ENCODE data around the gene ANKRD31. TPM values are rescaled to one million over a fixed set of nuclear protein-coding genes. Genes with fewer than 3 reads are reported as not detected.
A peak's percentile ranks its signal among the peaks of the same experiment; 100 is the strongest.

Gene ANKRD31
- polyA plus RNA-seq, 6 donors from 2014 or later: 0.04 to 0.27 (median 0.08) TPM; not detected in 1

DNA sequence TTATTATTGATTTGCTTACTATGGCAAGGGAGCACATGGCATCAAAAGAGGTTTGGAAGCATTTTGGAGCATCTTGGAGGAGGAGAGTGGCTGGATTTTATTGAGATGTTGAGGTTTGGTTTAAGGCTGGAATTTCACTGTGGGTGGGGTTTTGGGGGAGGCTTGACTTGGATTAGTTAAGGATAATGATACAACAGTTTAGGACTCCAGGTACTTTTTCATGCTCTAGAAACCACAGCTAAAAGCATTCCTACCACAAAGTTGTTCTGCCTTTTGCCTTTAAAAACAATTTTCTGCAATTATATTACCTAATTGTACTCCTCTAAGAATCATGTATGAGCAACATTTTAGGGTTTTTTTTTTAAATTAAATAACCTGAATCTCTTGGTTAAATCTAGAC lies 189.3 kb downstream of the ANKRD31 start:
- DNase-seq: no peak
- ATAC-seq (ENCODE audit: low read depth in 2 of 2): no peak
- H3K36me3 Mint-ChIP-seq: peaks cover 0 to 8% of the 10 kb centered on the region in 2 donors
- peaks cover 46 to 53% (median 50%) of the 10 kb centered on the region in 3 donors for H3K27me3 Mint-ChIP-seq
- H3K9me3 Mint-ChIP-seq: peaks cover 0 to 3% (median 0%) of the 10 kb centered on the region in 7 donors
- H3K4me1 Mint-ChIP-seq: peaks cover 0 to 13% (median 6%) of the 10 kb centered on the region in 3 donors
- no peak overlapping the region for H3K4me3 Mint-ChIP-seq
- H3K27ac Mint-ChIP-seq: no peak overlapping the region

DNA sequence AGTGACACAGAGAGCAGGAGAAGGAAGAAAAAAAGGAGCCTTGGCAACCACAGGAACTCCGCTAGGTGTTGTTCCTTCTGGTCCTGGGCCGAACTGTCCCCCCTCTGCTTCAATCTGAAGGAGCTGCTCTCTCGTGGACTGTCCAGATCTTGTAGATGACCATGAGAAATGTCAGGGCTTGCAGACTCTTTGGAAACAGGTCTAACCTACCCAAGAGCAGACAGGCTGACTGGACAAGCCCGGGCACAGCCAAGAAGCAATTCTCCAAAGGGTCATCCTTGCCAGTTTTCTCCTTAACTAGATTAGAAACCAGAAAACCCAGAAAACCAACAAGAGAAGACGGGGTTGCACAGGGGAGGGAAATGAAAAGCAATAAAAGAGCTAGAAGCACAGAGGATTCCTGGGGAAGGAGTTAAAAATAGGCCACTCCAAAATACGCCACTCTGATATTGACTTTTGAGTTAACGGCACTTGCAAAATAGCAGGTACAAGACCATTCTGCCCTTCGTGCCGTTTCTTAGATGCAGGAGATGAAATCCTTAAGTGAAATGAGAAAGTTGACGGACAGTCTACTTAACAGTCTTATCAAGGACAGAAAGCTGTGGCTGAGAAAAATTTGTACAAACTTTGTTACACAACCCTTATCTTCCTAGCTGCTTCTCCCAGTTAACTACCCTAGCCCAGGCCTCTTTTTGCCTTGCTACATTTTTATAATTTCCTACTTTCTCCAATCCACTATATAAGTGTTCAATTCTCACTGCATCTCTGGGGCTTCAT lies 190.1 kb downstream of the ANKRD31 start:
- peaks cover 0 to 6% (median 0%) of the 10 kb centered on the region in 3 donors for H3K4me1 Mint-ChIP-seq
- peaks cover 0 to 4% of the 10 kb centered on the region in 2 donors for H3K36me3 Mint-ChIP-seq
- peak overlapping the region in 1 of 6 donors; percentile 16 for H3K27ac Mint-ChIP-seq
- peaks cover 42 to 48% (median 44%) of the 10 kb centered on the region in 3 donors for H3K27me3 Mint-ChIP-seq
- no peak for DNase-seq
- no peak overlapping the region for H3K4me3 Mint-ChIP-seq
- ATAC-seq (ENCODE audit: low read depth in 2 of 2): no peak
- peaks cover 0 to 3% (median 0%) of the 10 kb centered on the region in 7 donors for H3K9me3 Mint-ChIP-seq

DNA sequence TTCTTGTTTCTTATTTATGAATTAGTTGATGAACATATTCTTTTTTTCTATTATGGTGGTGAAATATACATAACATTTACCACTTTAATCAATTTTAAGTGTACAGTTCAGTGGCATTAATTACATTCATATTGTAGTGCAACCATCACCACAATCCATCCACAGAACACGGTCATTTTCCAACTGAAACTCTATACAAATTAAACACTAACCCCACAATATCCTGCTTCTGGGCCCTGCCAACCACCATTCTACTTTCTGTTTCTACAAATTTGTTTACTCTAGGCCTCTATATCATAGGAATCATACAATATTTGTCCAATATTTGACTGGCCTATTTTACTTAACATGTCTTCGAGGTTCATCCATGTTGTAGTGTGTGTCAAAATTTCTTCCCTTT lies 191.6 kb downstream of the ANKRD31 start:
- Mint-ChIP-seq H3K4me1 (no peaks in the 10 kb centered on the region), H3K4me3 (no peak overlapping the region), H3K27me3 (peaks cover 31 to 41% (median 38%) of the 10 kb centered on the region in 3 donors), H3K27ac (no peak overlapping the region), H3K9me3 (peaks cover 0 to 3% (median 0%) of the 10 kb centered on the region in 7 donors), H3K36me3 (no peaks in the 10 kb centered on the region)
- no peak for DNase-seq
- ATAC-seq (ENCODE audit: low read depth in 2 of 2): no peak

DNA sequence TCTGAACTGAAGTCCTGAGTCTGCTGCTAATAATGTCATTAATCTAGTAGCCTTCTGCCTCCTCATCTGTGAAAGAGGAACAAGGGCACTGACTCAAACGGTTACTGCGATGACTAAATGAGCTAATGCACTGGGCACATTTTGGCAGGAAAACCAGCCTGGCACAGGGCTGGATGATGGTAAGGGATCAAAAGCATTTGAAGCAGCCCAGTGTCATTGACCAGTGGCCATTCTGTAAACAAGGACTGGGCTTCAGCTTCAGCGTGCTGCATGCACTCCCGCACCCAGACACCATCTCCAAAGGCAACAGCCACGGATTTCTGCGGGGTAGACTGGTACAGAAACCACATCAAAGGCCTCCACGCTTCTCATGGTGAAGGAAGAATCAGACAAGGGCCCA lies 192.3 kb downstream of the ANKRD31 start:
- no peaks in the 10 kb centered on the region for H3K4me1 Mint-ChIP-seq
- no peak overlapping the region for H3K27ac Mint-ChIP-seq
- no peak for DNase-seq
- H3K36me3 Mint-ChIP-seq: no peaks in the 10 kb centered on the region
- H3K4me3 Mint-ChIP-seq: no peak overlapping the region
- H3K9me3 Mint-ChIP-seq: peaks cover 0 to 3% (median 0%) of the 10 kb centered on the region in 7 donors
- H3K27me3 Mint-ChIP-seq: peaks cover 29 to 38% (median 35%) of the 10 kb centered on the region in 3 donors
- ATAC-seq (ENCODE audit: low read depth in 2 of 2): no peak

DNA sequence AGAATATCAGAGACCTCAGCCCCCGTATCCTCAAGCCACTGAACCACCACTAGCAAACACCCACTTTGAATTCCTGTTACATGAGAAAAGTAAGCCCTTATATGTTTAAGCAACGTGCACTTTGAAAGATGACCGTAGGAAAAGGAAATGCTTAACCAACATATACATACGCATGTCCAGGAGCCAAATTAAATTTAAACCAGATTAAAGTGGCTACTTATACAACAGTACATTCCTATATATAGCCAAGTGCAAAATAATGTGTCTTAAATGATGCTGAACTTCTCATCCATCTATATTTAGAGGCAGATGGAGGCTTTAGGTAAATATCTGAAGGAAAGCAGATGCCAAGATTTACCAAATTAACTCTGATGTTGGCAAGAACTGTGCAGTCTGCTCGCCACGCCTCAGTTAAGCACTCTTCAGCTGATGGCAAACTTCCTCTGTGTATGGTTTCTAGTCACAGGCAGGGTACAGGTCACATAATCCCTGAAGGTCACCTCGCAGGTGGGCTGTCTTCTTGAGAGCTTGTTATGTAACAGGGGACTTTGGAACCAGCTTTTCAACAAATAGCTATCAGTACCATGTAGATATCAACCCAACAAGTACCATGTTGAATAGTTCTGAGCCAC lies 192.9 kb downstream of the ANKRD31 start:
- no peak overlapping the region for H3K4me3 Mint-ChIP-seq

DNA sequence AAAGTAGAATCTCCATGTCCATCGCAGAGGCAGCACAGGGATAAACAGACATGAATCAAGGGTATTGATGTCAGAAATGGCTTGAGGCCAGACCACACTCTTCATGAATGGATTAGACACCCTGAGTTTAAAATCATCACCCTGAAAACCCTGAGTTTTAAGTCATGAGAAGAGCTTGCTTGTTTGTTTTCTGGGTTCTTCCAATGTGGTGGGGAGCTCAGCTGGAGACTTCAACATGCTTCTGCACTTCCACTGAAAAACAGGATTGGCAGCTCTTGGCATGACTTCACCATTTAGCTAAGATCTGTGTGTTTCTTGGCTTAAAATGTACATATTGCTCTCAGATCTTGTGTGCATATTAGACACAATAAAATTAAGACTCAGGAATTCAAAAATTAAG lies 194.2 kb downstream of the ANKRD31 start:
- Mint-ChIP-seq H3K27me3 (peaks cover 27 to 46% (median 27%) of the 10 kb centered on the region in 3 donors), H3K4me1 (no peaks in the 10 kb centered on the region), H3K36me3 (no peaks in the 10 kb centered on the region), H3K27ac (no peak overlapping the region), H3K9me3 (peaks cover 0 to 3% (median 0%) of the 10 kb centered on the region in 7 donors), H3K4me3 (no peak overlapping the region)
- ATAC-seq (ENCODE audit: low read depth in 2 of 2) (no peak), DNase-seq (no peak)

More for the DNA sequence above, 192.9 kb downstream of the ANKRD31 start:
- Mint-ChIP-seq H3K9me3 (peaks cover 0 to 3% (median 0%) of the 10 kb centered on the region in 7 donors), H3K4me1 (no peaks in the 10 kb centered on the region), H3K27me3 (peaks cover 25 to 43% (median 31%) of the 10 kb centered on the region in 3 donors), H3K36me3 (no peaks in the 10 kb centered on the region), H3K27ac (no peak overlapping the region)
- no peak for ATAC-seq (ENCODE audit: low read depth in 2 of 2)
- no peak for DNase-seq

DNA sequence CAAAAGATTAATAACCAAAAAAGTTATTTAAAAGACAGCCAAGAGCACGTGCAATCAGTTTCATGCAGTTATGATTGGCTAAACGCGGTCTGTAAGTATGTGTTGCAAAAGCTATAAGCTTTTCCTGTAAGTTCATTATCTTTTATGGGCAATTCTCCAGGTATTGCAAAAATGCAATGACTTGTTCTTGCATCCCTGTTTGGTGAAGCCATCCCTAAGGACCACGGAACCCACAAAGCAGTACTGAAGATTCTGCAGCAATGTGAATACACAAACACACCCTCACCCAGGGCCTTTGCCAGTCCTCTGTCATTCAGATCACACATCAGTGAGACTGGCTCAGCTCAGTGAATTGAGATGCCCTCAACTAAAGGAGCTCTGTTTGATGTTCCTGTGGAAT lies 195.7 kb downstream of the ANKRD31 start:
- H3K27me3 Mint-ChIP-seq: peaks cover 23 to 41% (median 32%) of the 10 kb centered on the region in 3 donors
- peaks cover 0 to 3% (median 0%) of the 10 kb centered on the region in 7 donors for H3K9me3 Mint-ChIP-seq
- no peak overlapping the region for H3K27ac Mint-ChIP-seq
- no peaks in the 10 kb centered on the region for H3K36me3 Mint-ChIP-seq
- no peak for DNase-seq
- H3K4me3 Mint-ChIP-seq: no peak overlapping the region
- no peaks in the 10 kb centered on the region for H3K4me1 Mint-ChIP-seq
- ATAC-seq (ENCODE audit: low read depth in 2 of 2): no peak

DNA sequence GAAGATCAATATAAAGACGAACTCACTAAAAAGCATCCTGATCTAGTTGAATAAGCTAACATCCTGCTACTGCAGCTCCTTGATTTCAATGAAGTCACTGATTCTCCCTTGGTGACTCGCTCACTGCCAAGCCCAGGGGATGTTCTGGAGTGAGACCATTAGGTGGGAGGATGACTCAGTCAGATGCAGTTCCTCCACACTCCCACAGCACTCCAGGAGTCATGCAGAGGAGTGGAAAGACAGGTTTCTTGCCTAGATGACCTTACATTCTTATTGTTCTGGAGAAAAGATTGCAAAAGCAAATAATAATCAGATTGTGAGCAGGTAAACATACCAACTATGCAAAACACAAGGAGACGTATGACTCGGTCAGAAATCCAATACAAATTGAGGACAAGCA lies 199.6 kb downstream of the ANKRD31 start:
- ATAC-seq (ENCODE audit: low read depth in 2 of 2) (no peak), DNase-seq (no peak)
- Mint-ChIP-seq H3K27me3 (peaks cover 14 to 41% (median 21%) of the 10 kb centered on the region in 3 donors), H3K9me3 (peaks cover 0 to 5% (median 0%) of the 10 kb centered on the region in 7 donors), H3K4me1 (peaks cover 0 to 3% (median 0%) of the 10 kb centered on the region in 3 donors), H3K27ac (peak overlapping the region in 1 of 6 donors; percentile 61), H3K4me3 (no peak overlapping the region), H3K36me3 (no peaks in the 10 kb centered on the region)

DNA sequence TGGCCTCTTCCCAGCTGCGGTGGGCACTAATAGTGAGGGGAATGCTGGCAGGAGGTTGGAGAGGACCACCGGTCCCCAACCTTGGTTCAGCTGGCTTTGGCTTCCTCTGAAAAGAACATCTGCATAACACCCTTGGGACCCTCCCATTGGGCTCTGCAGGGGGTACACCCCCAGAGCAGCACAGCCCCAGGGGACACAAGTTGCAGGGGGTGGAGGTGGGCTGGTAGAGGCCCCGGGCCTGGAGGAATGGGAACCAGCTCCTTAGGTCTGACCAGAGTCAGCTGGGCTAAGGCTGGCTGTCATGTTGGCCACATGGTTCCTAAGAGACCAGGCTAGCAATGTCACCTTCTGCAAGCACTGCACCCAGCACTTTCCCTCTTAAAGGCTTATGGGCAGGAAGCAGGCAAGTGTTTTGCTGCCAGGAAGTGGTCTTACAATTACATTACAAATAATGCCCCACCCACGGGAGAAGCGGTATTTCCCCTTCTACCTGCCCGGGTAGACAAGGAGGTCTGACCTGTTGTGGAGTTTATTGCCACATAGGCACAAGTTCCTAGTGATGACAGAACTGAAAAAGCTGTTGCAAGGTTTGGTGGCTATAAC lies 202.4 kb downstream of the ANKRD31 start:
- ATAC-seq (ENCODE audit: low read depth in 2 of 2): no peak
- peaks cover 5 to 26% (median 14%) of the 10 kb centered on the region in 3 donors for H3K27me3 Mint-ChIP-seq
- H3K4me3 Mint-ChIP-seq: no peak overlapping the region
- no peak for DNase-seq
- peaks cover 0 to 6% (median 0%) of the 10 kb centered on the region in 7 donors for H3K9me3 Mint-ChIP-seq
- H3K27ac Mint-ChIP-seq: no peak overlapping the region
- peaks cover 0 to 3% (median 0%) of the 10 kb centered on the region in 3 donors for H3K4me1 Mint-ChIP-seq
- H3K36me3 Mint-ChIP-seq: no peaks in the 10 kb centered on the region

DNA sequence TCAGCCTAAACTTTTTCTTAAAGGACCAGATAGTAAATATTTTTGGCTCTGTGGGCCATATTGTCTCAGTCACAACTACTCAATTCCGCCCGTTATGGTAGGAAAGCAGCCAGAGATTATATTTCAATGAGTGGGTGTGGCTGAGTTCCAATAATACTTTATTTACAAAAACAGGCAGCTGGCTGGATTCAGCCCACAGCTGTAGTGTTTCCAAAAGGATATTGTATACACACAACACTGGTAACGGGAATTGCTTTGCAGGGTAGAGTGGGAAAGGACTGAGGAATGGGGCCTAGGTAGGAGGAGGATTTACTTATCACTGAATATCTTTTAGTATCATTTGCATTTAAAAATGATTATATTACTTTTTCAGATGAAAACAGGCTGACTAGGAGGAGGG lies 205.3 kb downstream of the ANKRD31 start:
- Mint-ChIP-seq H3K27ac (no peak overlapping the region), H3K4me3 (no peak overlapping the region), H3K9me3 (peaks cover 0 to 6% (median 0%) of the 10 kb centered on the region in 7 donors), H3K27me3 (peaks cover 5 to 18% (median 10%) of the 10 kb centered on the region in 3 donors), H3K36me3 (no peaks in the 10 kb centered on the region), H3K4me1 (peaks cover 0 to 3% (median 0%) of the 10 kb centered on the region in 3 donors)
- DNase-seq (no peak), ATAC-seq (ENCODE audit: low read depth in 2 of 2) (no peak)

DNA sequence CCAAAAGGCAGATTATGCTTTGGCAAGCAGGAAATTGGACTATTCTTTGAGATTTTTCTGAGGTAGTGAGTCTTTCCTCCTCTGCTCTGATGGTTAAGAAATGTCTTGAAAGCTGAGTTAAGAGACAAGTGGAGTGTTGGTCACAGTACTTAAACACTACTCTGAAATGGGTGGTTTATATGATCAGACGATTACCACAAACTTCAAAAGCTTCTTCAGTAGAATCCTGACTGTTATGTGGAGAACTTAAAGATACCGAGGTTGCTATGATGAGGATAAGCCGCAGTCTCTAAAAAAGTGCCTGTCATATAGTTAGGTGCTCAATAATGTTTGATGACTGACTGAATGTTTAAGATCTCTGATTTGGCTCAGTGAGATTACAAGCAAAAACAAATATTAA lies 208.6 kb downstream of the ANKRD31 start:
- Mint-ChIP-seq H3K4me1 (no peaks in the 10 kb centered on the region), H3K4me3 (no peak overlapping the region), H3K27me3 (peaks cover 18 to 20% (median 19%) of the 10 kb centered on the region in 3 donors), H3K27ac (no peak overlapping the region), H3K9me3 (peaks cover 0 to 6% (median 0%) of the 10 kb centered on the region in 7 donors), H3K36me3 (no peaks in the 10 kb centered on the region)
- no peak for DNase-seq
- no peak for ATAC-seq (ENCODE audit: low read depth in 2 of 2)

DNA sequence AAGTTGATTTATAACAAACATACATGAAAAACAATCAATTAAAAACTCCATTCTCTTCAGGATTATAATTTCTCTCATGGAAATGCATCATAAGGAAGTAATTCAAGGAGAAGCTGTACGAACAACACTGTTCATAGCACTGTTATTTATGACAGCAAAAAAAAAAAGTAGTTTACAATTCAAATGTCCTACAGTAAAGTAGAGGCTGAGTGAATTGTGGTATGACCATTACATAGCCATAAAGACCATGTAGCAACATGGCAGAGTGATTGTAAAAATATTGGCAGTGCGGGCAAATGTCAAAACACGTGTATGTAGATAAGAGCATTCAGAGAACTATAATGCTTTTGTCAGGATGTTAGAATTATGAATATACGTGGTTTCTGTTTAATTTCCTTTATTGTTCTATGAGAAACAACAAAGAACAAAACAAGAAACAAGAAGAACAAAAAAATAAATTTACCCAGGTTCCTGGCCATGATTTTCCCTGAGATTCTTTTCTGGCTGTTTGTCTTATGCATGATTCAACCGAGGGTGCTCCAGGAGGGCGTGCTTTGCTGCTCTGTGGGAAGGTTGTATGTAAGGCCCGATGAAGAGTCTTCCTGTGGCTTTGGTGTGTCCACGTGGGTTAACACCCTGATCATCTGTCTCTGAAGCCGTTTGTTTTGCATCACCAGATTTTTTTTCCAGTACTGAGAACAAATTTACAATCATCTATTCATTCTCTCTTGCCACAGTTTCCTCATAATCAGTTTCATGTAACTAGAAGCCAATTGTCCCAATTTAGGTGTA lies 213.1 kb downstream of the ANKRD31 start:
- Mint-ChIP-seq H3K9me3 (peaks cover 0 to 5% (median 0%) of the 10 kb centered on the region in 7 donors), H3K27ac (no peak overlapping the region), H3K27me3 (peaks cover 17% of the 10 kb centered on the region in 3 donors), H3K4me1 (no peaks in the 10 kb centered on the region), H3K36me3 (no peaks in the 10 kb centered on the region), H3K4me3 (no peak overlapping the region)
- DNase-seq (no peak), ATAC-seq (ENCODE audit: low read depth in 2 of 2) (no peak)

DNA sequence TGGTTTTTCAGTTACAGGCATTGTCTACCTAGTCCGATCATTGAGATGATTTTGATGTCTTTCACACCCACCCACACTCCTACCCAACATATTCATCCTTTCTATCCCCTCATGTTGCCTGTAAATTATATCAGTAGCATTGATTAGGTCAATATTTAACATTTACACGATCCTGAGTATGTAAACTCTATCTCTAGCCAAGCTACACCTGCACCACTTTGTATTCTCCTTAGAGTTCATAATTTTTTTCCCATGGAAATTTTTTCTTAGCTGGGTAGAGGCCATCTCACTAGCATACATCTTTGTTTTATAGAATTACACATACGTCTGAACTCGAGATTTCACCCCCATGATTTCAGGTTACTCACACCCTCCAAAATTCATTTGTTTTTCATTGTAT lies 214.9 kb downstream of the ANKRD31 start:
- Mint-ChIP-seq H3K4me1 (no peaks in the 10 kb centered on the region), H3K27ac (no peak overlapping the region), H3K36me3 (no peaks in the 10 kb centered on the region), H3K27me3 (peaks cover 16 to 26% (median 17%) of the 10 kb centered on the region in 3 donors), H3K9me3 (peaks cover 0 to 7% (median 0%) of the 10 kb centered on the region in 7 donors), H3K4me3 (no peak overlapping the region)
- ATAC-seq (ENCODE audit: low read depth in 2 of 2): no peak
- no peak for DNase-seq
